Measurements from ENCODE around the gene HOXD4.

HOXD4 gene

DNA sequence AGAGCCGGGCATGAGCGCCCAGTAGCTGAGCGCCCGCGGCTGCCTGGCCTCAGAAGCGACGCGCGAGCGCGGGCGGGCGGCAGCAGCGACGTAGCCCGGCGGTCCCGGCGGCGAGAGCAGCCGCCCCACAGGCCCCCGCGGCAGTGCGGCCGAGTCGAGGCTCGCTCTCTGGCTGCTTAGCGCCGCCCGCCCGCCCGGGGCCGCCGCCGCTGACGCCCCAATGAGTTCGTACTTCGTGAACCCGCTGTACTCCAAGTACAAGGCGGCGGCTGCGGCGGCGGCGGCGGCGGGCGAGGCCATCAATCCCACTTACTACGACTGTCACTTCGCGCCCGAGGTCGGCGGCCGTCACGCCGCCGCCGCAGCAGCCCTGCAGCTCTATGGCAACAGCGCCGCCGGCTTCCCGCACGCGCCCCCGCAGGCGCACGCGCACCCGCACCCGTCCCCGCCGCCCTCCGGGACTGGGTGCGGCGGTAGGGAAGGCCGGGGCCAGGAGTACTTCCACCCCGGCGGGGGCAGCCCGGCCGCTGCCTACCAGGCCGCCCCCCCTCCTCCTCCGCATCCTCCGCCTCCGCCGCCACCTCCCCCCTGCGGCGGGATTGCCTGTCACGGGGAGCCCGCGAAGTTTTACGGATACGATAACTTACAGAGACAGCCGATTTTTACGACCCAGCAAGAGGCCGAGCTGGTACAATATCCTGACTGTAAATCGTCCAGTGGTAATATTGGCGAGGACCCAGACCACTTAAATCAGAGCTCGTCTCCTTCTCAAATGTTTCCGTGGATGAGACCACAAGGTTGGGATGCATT lies 21.0 kb upstream of the HOXD4 start:
- TF ChIP-seq, protein P1, sequence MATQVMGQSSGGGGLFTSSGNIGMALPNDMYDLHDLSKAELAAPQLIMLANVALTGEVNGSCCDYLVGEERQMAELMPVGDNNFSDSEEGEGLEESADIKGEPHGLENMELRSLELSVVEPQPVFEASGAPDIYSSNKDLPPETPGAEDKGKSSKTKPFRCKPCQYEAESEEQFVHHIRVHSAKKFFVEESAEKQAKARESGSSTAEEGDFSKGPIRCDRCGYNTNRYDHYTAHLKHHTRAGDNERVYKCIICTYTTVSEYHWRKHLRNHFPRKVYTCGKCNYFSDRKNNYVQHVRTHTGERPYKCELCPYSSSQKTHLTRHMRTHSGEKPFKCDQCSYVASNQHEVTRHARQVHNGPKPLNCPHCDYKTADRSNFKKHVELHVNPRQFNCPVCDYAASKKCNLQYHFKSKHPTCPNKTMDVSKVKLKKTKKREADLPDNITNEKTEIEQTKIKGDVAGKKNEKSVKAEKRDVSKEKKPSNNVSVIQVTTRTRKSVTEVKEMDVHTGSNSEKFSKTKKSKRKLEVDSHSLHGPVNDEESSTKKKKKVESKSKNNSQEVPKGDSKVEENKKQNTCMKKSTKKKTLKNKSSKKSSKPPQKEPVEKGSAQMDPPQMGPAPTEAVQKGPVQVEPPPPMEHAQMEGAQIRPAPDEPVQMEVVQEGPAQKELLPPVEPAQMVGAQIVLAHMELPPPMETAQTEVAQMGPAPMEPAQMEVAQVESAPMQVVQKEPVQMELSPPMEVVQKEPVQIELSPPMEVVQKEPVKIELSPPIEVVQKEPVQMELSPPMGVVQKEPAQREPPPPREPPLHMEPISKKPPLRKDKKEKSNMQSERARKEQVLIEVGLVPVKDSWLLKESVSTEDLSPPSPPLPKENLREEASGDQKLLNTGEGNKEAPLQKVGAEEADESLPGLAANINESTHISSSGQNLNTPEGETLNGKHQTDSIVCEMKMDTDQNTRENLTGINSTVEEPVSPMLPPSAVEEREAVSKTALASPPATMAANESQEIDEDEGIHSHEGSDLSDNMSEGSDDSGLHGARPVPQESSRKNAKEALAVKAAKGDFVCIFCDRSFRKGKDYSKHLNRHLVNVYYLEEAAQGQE (IDR thresholded peaks at IDR 0.05; ENCODE audit: insufficient read depth in 1 of 2, low read depth in 2 of 2, low read length in 2 of 2) = no peak
- TF ChIP-seq TAF1 (IDR thresholded peaks at IDR 0.05; ENCODE audit: borderline replicate concordance, insufficient read depth, low read length) (no peak), SIN3A (IDR thresholded peaks at IDR 0.05; ENCODE audit: borderline replicate concordance, insufficient read depth, low read length) (no peak), FOXP2 (optimal IDR thresholded peaks at IDR 0.05; ENCODE audit: borderline replicate concordance, extremely low read depth, extremely low read length, insufficient read depth) (peak; percentile 6)

DNA sequence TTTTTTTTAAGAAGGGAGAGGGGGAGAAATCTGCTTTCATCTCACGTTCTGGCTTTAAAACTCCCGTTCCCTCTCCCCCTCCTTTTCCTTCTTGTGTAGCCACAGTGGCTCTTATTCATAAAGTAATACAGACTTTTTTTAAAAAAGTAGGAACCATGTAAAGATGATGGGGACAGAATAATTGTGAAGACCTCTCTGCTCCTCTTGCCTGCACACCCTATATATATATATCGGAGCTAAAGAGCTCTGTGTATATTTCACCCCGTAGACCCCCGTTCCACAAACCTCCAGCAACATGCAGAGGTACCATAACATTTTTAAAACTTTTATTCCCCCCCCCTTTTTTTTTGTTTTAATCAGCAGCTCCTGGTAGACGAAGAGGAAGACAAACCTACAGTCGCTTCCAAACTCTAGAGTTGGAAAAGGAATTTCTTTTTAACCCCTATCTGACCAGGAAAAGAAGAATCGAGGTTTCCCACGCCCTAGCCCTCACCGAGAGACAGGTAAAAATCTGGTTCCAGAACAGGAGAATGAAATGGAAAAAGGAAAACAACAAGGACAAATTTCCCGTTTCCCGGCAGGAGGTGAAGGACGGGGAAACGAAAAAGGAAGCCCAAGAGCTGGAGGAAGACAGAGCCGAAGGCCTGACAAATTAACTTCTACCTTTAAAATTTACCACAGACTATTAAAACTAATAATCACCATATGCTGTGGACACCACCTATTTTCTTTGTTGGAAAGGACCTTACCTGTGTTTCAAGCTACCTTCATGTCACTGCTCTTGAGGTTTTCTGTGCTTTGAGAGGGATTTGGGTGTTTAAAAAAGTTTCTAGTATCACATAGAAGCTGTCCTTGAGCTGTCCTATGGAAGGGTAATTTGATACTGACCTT lies 20.1 kb upstream of the HOXD4 start:
- TF ChIP-seq, protein P1 (IDR thresholded peaks at IDR 0.05; ENCODE audit: insufficient read depth in 1 of 2, low read depth in 2 of 2, low read length in 2 of 2) = no peak
- TF ChIP-seq SIN3A (IDR thresholded peaks at IDR 0.05; ENCODE audit: borderline replicate concordance, insufficient read depth, low read length) = no peak
- no peak for TF ChIP-seq TAF1 (IDR thresholded peaks at IDR 0.05; ENCODE audit: borderline replicate concordance, insufficient read depth, low read length)
- no peak for TF ChIP-seq POLR2AphosphoS5 (IDR thresholded peaks at IDR 0.05; ENCODE audit: low read depth, low read length)
- no peak for TF ChIP-seq FOXP2 (optimal IDR thresholded peaks at IDR 0.05; ENCODE audit: borderline replicate concordance, extremely low read depth, extremely low read length, insufficient read depth)

DNA sequence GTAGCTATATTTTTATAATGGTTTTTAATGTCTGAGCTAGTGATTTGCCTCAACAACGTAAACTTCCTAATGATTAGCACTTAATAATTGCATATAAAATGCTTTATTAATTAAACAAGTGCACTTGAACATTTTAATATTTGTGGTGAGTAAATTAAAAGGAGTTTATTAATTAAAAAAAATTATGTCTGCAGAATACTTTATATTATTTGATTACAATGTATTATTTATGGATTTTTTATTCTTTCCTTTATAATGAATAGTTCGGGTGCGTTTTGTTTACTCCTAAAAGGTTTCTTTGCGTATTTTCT lies 19.5 kb upstream of the HOXD4 start:
- TF ChIP-seq SIN3A (IDR thresholded peaks at IDR 0.05; ENCODE audit: borderline replicate concordance, insufficient read depth, low read length) (no peak), FOXP2 (optimal IDR thresholded peaks at IDR 0.05; ENCODE audit: borderline replicate concordance, extremely low read depth, extremely low read length, insufficient read depth) (no peak)

DNA sequence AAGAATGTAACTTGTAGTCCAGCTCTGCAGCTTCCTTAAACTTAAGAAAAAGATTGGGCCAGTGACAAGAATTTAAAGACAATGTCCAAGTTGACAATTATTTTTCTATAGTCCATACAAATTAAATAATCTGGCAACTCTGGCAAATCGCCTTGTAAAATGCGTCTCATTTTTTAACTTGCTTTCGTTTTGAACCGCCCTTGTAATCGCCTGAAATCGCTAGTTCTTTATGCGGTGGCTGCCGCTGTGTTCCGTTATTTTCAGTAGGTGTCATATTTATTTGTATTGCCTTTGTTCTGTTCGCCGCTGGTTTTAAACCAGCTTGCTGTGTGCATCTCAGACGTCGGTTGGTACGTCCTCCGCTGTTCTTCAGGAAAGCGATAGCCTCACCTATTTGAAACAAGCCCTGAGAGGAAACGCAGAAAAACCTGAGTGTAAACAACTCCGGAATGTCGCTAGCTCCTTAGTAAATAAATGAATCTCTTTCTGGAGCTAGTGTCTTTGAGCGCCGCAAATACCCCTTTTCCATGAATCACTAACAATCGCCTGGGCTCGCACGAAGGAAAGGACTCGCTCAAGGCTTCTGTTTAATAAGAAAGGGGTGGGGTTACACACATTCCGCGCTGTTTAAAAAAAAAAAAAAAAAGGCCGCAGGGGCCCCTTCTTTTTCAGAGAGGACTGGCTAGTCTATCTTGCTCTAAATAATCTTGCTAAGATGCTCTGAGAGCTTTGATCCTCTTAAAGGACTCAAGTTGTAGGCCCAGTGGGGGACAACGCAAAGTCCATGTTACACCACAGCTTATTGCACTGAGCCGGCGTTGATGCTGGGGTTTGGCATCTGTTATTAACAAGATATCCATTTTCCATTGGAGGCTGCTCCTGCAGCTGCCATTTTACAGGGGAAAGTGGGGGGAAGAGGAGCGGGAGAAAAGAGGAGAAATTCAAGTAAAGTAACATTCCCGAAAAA lies 18.9 kb upstream of the HOXD4 start:
- TF ChIP-seq FOXP2 (optimal IDR thresholded peaks at IDR 0.05; ENCODE audit: borderline replicate concordance, extremely low read depth, extremely low read length, insufficient read depth) (no peak), SIN3A (IDR thresholded peaks at IDR 0.05; ENCODE audit: borderline replicate concordance, insufficient read depth, low read length) (no peak), POLR2AphosphoS5 (IDR thresholded peaks at IDR 0.05; ENCODE audit: low read depth, low read length) (no peak), TAF1 (IDR thresholded peaks at IDR 0.05; ENCODE audit: borderline replicate concordance, insufficient read depth, low read length) (no peak)
- TF ChIP-seq, protein P1 (IDR thresholded peaks at IDR 0.05; ENCODE audit: insufficient read depth in 1 of 2, low read depth in 2 of 2, low read length in 2 of 2) = no peak

DNA sequence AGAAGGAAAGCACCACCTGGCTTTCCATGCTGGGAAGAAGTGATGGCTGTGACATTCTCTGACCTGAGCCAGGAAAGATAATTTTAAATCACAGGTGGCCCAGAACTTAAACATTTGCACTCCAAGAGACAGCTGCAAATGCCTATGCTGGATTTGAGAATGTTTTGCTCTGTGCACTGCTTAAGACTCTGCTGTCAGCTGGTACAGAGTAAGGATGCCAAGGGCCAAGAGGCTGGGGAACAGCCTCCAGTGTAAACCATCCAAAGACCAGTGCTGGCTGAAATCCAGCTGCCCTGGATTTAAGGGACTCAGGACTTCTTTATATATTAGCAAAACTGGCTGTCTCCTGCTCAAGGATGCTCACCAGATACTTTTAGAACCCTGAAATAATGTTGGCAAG lies 18.0 kb upstream of the HOXD4 start:
- TF ChIP-seq POLR2AphosphoS5 (IDR thresholded peaks at IDR 0.05; ENCODE audit: low read depth, low read length) (no peak), TAF1 (IDR thresholded peaks at IDR 0.05; ENCODE audit: borderline replicate concordance, insufficient read depth, low read length) (no peak), SIN3A (IDR thresholded peaks at IDR 0.05; ENCODE audit: borderline replicate concordance, insufficient read depth, low read length) (no peak), FOXP2 (optimal IDR thresholded peaks at IDR 0.05; ENCODE audit: borderline replicate concordance, extremely low read depth, extremely low read length, insufficient read depth) (no peak)
- TF ChIP-seq, protein P1 (IDR thresholded peaks at IDR 0.05; ENCODE audit: insufficient read depth in 1 of 2, low read depth in 2 of 2, low read length in 2 of 2) = no peak
